Hepatocyte (in vitro differentiated cells): ENCODE measurements around the gene TNFRSF17. TPM values are rescaled to one million over a fixed set of nuclear protein-coding genes. Genes with fewer than 3 reads are reported as not detected.

Source experiments
- DNase-seq: peaks from one replicate; pipeline ENCODE4 v3.0.0-alpha.2; 2016; ENCODE audit warnings: low spot score
- H2AFZ ChIP-seq: fragments of 200-600 bp; sonication (generic); 2 replicates; pipeline ENCODE4 v1.6.0; 2016; ENCODE audit warnings: antibody characterized with exemption, mild to moderate bottlenecking
- H3K27ac ChIP-seq: fragments of 200-600 bp; sonication (generic); 2 replicates; pipeline ENCODE4 v1.5.1; 2016; ENCODE audit warnings: mild to moderate bottlenecking
- H3K27me3 ChIP-seq: fragments of 200-600 bp; sonication (generic); 2 replicates; pipeline ENCODE4 v1.6.1; 2016
- H3K36me3 ChIP-seq: fragments of 200-600 bp; sonication (generic); replicated peaks from 2 replicates; pipeline ENCODE4 v1.5.1; 2016; ENCODE audit warnings: low read depth; ENCODE audit not compliant: insufficient read depth
- H3K4me1 ChIP-seq: fragments of 200-600 bp; sonication (generic); 2 replicates; pipeline ENCODE4 v1.5.1; 2016; ENCODE audit warnings: mild to moderate bottlenecking, moderate library complexity; ENCODE audit not compliant: insufficient read depth
- H3K4me2 ChIP-seq: fragments of 200-600 bp; sonication (generic); 2 replicates; pipeline ENCODE4 v1.6.0; 2016
- H3K4me3 ChIP-seq: fragments of 200-600 bp; sonication (generic); 2 replicates; pipeline ENCODE4 v1.5.1; 2016; ENCODE audit warnings: mild to moderate bottlenecking
- H3K79me2 ChIP-seq: fragments of 200-600 bp; sonication (generic); 2 replicates; pipeline ENCODE4 v1.6.0; 2017; ENCODE audit warnings: mild to moderate bottlenecking
- H3K9me2 ChIP-seq: fragments of 200-600 bp; sonication (generic); replicated peaks from 2 replicates; pipeline ENCODE4 v1.6.0; 2017; ENCODE audit warnings: mild to moderate bottlenecking; ENCODE audit not compliant: insufficient read depth
- H3K9me3 ChIP-seq: fragments of 200-600 bp; sonication (generic); 2 replicates; pipeline ENCODE4 v1.5.1; 2016; ENCODE audit warnings: low read depth, mild to moderate bottlenecking
- H4K20me1 ChIP-seq: fragments of 200-600 bp; sonication (generic); 2 replicates; pipeline ENCODE4 v1.6.0; 2016; ENCODE audit warnings: mild to moderate bottlenecking; ENCODE audit not compliant: insufficient read depth, poor library complexity, severe bottlenecking
- EZH2 ChIP-seq: fragments of 200-600 bp; sonication (generic); IDR thresholded peaks from 2 replicates; pipeline ENCODE4 v1.6.1; 2016; ENCODE audit warnings: antibody characterized with exemption, mild to moderate bottlenecking, borderline replicate concordance
- EZH2phosphoT487 ChIP-seq: fragments of 200-600 bp; sonication (generic); IDR thresholded peaks from one replicate; pipeline ENCODE4 v1.6.1; 2018; ENCODE audit warnings: antibody characterized with exemption, mild to moderate bottlenecking, low read depth, moderate library complexity; ENCODE audit not compliant: unreplicated experiment, severe bottlenecking
- WGBS: methylation state at CpG from one replicate; pipeline ENCODE4 v1.1.6; 2016; ENCODE audit warnings: low lambda C conversion rate; ENCODE audit errors: missing lambda C conversion rate; 5-methylcytosine and 5-hydroxymethylcytosine counted together
- polyA plus RNA-seq: library from polyadenylated mRNA; unstranded; fragments of >200 nt; fragmentation: Nextera tagmentation; extraction: Ambion mirVana; gene quantifications from 2 replicates; pipeline ENCODE4 v1.2.1, GENCODE V29; 2016
- total RNA-seq: library from RNA; depleted of rRNA; stranded (reverse); fragments of >200 nt; gene quantifications from 2 replicates; pipeline ENCODE4 v1.2.3, GENCODE V29; 2014
- TF ChIP-seq, protein P1 (sequence below): fragments of 200-600 bp; sonication (generic); IDR thresholded peaks from 2 replicates; pipeline ENCODE4 v1.5.1; 2016; ENCODE audit warnings: antibody characterized with exemption, mild to moderate bottlenecking; ENCODE audit not compliant: poor library complexity

TNFRSF17 gene
- total and polyA plus RNA-seq, 2 experiments from 2014 or later, result not detected

DNA sequence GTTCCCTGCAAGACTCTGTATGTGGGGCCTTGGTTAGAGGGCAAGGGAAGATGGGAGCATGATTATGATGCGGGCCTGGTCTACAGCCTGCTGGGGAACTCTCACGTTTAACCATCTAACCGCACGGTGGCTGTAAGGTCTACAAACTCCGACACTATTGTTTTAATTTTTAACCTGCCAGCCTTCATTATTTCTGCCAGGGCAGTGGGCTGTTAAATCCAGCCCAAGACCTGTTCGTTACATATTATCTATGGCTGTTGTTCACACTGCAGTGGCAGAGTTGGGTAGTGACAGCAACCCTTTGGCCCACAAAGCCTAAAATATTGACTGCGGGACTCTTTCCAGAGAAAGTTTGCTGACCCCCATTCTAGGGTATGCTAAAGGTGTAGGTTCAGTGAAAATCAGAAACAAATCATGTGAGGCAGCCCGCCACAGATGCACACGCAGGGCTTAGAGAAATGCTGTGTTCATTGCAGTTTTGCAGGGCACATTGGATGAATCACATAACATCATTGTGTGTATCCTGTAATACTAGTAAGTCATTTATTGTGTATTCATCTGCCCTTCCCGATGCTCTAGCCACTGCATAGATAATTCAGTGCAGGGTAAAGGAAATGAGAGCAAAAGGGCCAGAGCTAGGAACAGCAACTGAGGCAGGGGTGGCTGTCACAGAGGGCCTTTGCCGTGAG, 25.8 kb downstream of the TNFRSF17 start:
- TF ChIP-seq EZH2 (no peak), EZH2phosphoT487 (no peak)
- TF ChIP-seq, protein P1, sequence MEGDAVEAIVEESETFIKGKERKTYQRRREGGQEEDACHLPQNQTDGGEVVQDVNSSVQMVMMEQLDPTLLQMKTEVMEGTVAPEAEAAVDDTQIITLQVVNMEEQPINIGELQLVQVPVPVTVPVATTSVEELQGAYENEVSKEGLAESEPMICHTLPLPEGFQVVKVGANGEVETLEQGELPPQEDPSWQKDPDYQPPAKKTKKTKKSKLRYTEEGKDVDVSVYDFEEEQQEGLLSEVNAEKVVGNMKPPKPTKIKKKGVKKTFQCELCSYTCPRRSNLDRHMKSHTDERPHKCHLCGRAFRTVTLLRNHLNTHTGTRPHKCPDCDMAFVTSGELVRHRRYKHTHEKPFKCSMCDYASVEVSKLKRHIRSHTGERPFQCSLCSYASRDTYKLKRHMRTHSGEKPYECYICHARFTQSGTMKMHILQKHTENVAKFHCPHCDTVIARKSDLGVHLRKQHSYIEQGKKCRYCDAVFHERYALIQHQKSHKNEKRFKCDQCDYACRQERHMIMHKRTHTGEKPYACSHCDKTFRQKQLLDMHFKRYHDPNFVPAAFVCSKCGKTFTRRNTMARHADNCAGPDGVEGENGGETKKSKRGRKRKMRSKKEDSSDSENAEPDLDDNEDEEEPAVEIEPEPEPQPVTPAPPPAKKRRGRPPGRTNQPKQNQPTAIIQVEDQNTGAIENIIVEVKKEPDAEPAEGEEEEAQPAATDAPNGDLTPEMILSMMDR, result no peak
- no peak for DNase-seq
- Histone ChIP-seq H3K36me3 (no peaks in the 10 kb centered on the region), H4K20me1 (no peaks in the 10 kb centered on the region), H3K9me2 (no peaks in the 10 kb centered on the region), H2AFZ (no peak overlapping the region), H3K4me3 (no peak overlapping the region), H3K79me2 (peaks cover 5% of the 10 kb centered on the region), H3K4me1 (no peaks in the 10 kb centered on the region), H3K27ac (no peak overlapping the region), H3K4me2 (no peak overlapping the region), H3K27me3 (no peaks in the 10 kb centered on the region), H3K9me3 (no peaks in the 10 kb centered on the region)
- 91% methylated on average over 11 of the region's 11 CpGs for WGBS

DNA sequence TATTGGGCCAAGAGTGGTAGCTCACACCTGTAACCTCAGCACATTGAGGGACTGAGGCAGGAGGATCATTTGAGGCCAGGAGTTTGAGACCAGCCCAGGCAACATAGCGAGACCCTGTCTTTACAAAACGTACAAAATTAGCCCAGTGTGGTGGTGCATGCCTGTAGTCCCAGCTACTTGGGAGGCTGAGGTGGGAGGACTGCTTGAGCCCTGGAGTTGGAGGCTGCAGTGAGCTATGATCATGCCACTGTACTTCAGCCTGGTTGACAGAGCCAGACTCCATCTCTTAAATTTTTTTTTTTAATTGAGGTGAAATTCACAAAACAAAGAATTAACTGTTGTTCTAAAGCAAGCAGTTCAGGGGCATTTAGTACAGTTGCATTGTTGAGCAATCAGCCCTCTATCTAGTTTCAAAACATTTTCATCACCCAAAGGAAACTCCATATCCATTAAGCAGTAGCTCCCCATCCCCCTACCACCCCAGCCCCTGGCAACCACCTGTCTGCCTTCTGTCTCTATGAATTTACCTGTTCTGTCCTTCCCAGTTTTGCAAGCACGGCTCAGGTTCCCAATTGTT, 27.1 kb downstream of the TNFRSF17 start:
- Histone ChIP-seq H2AFZ (no peak overlapping the region), H3K4me2 (no peak overlapping the region), H3K9me3 (no peaks in the 10 kb centered on the region), H3K79me2 (peaks cover 5% of the 10 kb centered on the region), H4K20me1 (no peaks in the 10 kb centered on the region), H3K27ac (no peak overlapping the region), H3K4me1 (no peaks in the 10 kb centered on the region), H3K36me3 (no peaks in the 10 kb centered on the region), H3K27me3 (no peaks in the 10 kb centered on the region), H3K4me3 (no peak overlapping the region), H3K9me2 (no peaks in the 10 kb centered on the region)
- 86% methylated on average over 3 of the region's 3 CpGs for WGBS
- DNase-seq, result no peak
- TF ChIP-seq, protein P1, result no peak

- DNase-seq, result no peak
- Histone ChIP-seq H3K9me3 (no peaks in the 10 kb centered on the region), H3K27me3 (no peaks in the 10 kb centered on the region), H2AFZ (no peak overlapping the region), H3K4me3 (no peak overlapping the region), H3K36me3 (no peaks in the 10 kb centered on the region), H3K27ac (no peak overlapping the region), H4K20me1 (no peaks in the 10 kb centered on the region), H3K4me2 (no peak overlapping the region), H3K4me1 (no peaks in the 10 kb centered on the region), H3K79me2 (peaks cover 5% of the 10 kb centered on the region), H3K9me2 (no peaks in the 10 kb centered on the region)
- 90% methylated on average over 16 of the region's 16 CpGs for WGBS
- TF ChIP-seq EZH2 (no peak), EZH2phosphoT487 (no peak)
- TF ChIP-seq, protein P1, result no peak
These were observed 27.8 kb downstream of the TNFRSF17 start for GRCh38 chr16:11992586-11993524.
